ENCODE results near the gene MYO6. TPM values are rescaled to one million over a fixed set of nuclear protein-coding genes. Genes with fewer than 3 reads are reported as not detected.

MYO6 gene
- total RNA-seq, 1 donor from 2014 or later, result 0.44 TPM

DNA sequence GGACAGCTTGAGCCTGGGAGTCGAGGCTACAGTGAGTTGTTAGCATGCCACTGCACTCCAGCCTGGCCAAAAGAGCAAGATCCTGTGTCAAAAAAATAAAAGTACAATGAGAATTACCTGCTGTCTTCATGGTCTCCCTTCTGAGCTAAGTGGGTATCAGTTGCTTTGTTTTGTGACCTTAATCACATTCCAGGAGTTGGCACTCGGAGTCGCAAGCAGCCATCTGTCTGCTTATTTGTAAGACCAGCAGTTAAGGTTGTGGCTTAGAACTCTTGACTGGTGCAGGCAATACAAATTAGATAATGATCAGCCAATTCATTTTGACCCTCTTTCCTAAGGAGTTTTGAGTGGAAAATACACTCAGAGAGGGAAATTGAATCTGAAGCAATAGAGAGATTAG lies 114.0 kb downstream of the MYO6 start:
- H3K9me3 Mint-ChIP-seq, result no peaks in the 10 kb centered on the region
- H3K4me1 Mint-ChIP-seq, result no peaks in the 10 kb centered on the region
- H3K36me3 Mint-ChIP-seq (ENCODE audit: low read depth), result no peaks in the 10 kb centered on the region
- ChIA-PET CTCF (no interaction called here), POLR2A (no interaction called here)
- DNase-seq (no peak), ATAC-seq (ENCODE audit: low read depth) (no peak)
- no peak overlapping the region for H3K27ac Mint-ChIP-seq
- no peak overlapping the region for H3K4me3 Mint-ChIP-seq
- TF ChIP-seq, protein P1, sequence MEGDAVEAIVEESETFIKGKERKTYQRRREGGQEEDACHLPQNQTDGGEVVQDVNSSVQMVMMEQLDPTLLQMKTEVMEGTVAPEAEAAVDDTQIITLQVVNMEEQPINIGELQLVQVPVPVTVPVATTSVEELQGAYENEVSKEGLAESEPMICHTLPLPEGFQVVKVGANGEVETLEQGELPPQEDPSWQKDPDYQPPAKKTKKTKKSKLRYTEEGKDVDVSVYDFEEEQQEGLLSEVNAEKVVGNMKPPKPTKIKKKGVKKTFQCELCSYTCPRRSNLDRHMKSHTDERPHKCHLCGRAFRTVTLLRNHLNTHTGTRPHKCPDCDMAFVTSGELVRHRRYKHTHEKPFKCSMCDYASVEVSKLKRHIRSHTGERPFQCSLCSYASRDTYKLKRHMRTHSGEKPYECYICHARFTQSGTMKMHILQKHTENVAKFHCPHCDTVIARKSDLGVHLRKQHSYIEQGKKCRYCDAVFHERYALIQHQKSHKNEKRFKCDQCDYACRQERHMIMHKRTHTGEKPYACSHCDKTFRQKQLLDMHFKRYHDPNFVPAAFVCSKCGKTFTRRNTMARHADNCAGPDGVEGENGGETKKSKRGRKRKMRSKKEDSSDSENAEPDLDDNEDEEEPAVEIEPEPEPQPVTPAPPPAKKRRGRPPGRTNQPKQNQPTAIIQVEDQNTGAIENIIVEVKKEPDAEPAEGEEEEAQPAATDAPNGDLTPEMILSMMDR (IDR thresholded peaks at IDR 0.05), result no peak
- intact Hi-C loops (cut with micrococcal nuclease), result no loop called here
- H3K27me3 Mint-ChIP-seq, result no peaks in the 10 kb centered on the region

DNA sequence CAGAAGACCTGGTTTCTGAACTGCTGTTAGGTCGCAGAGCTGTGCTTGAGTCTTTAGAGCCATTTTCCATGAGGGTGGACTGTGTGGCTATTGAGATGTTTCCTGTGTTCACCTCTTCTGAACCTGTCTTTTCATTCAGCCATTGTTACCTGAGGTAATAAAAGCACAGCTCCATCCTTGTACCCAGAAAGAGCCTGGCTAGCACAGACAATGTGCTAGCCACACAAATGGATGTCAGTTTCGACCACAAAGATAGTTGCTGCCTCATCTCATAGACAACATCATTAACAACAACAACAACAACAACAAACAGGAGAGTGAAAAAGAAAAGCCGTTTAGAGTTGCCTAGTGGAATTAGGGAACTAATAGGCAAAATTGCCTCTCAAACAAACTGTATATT lies 114.7 kb downstream of the MYO6 start:
- Mint-ChIP-seq H3K27ac (no peak overlapping the region), H3K27me3 (no peaks in the 10 kb centered on the region), H3K4me1 (no peaks in the 10 kb centered on the region), H3K36me3 (ENCODE audit: low read depth) (no peaks in the 10 kb centered on the region), H3K4me3 (no peak overlapping the region), H3K9me3 (no peaks in the 10 kb centered on the region)
- ChIA-PET CTCF (no interaction called here), POLR2A (no interaction called here)
- intact Hi-C loops (cut with micrococcal nuclease), result no loop called here
- TF ChIP-seq, protein P1 (IDR thresholded peaks at IDR 0.05), result no peak
- DNase-seq (no peak), ATAC-seq (ENCODE audit: low read depth) (no peak)

DNA sequence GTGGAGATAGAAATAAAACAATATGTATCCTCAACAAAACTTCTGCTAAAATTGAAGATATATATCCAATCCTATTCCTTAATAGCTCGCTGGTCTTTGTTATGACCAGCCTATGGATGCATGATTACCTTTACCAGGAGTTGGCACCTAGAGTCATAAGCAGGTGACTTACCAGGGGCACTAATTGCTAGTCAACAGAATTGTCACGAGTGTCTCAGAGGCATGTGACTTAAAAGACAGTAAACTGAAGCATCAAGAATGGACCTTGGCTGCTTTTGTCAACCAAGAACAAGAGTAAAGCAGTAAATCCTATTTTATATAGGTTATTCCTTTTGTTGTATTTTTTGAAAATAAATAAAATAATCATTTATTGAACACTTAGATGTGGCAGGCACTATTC lies 115.4 kb downstream of the MYO6 start:
- H3K4me3 Mint-ChIP-seq, result no peak overlapping the region
- H3K36me3 Mint-ChIP-seq (ENCODE audit: low read depth), result no peaks in the 10 kb centered on the region
- CTCF ChIA-PET, result no interaction called here
- POLR2A ChIA-PET, result no interaction called here
- TF ChIP-seq, protein P1 (IDR thresholded peaks at IDR 0.05), result no peak
- no peak for ATAC-seq (ENCODE audit: low read depth)
- no peaks in the 10 kb centered on the region for H3K4me1 Mint-ChIP-seq
- H3K27me3 Mint-ChIP-seq, result no peaks in the 10 kb centered on the region
- no peaks in the 10 kb centered on the region for H3K9me3 Mint-ChIP-seq
- no peak overlapping the region for H3K27ac Mint-ChIP-seq
- DNase-seq, result no peak
- intact Hi-C loops (cut with micrococcal nuclease), result no loop called here

DNA sequence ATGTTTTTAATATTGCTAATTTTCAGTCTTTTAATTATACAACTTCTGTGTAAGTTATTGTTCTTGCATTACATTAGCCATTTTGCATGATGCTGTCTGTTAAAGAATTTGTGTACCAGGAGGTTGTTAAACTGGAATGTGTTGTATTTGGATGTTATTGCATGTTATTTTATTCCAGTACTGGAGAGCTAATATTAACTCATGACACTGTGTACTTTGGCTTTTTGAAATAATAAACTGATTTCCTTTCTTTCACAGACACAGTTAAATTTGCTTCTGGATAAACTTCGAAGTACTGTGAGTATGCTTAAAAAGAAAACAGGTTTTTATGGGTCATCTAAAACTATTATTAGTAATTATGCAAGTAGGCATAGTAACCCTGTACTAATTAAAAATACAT lies 121.3 kb downstream of the MYO6 start:
- no peak overlapping the region for H3K27ac Mint-ChIP-seq
- intact Hi-C loops (cut with micrococcal nuclease), result no loop called here
- H3K4me1 Mint-ChIP-seq, result no peaks in the 10 kb centered on the region
- no peaks in the 10 kb centered on the region for H3K9me3 Mint-ChIP-seq
- POLR2A ChIA-PET, result no interaction called here
- DNase-seq, result no peak
- peaks cover 2% of the 10 kb centered on the region for H3K27me3 Mint-ChIP-seq
- H3K4me3 Mint-ChIP-seq, result no peak overlapping the region
- TF ChIP-seq, protein P1 (IDR thresholded peaks at IDR 0.05), result no peak
- no peak for ATAC-seq (ENCODE audit: low read depth)
- CTCF ChIA-PET, result no interaction called here
- H3K36me3 Mint-ChIP-seq (ENCODE audit: low read depth), result no peaks in the 10 kb centered on the region

DNA sequence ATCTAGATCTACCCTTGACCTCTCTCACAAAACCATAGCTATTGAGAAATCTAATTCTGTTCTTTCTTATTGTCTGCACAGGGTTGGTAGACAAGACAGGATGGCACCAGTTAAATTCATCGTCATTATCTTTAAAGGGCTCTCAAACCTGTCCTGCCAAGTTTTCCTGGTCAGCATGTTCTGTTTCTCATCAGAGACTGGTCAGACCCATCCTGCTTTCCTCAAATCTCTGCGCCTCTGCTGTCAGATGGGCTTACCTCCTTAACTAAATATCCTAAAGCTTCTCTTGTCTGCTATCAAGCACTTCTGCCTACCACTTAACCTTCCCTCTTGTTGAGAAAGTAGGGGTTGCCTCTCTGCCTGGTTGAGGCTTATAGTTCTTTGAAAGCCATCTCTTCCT lies 125.2 kb downstream of the MYO6 start:
- POLR2A ChIA-PET, result no interaction called here
- DNase-seq (no peak), ATAC-seq (ENCODE audit: low read depth) (no peak)
- intact Hi-C loops (cut with micrococcal nuclease), result no loop called here
- H3K36me3 Mint-ChIP-seq (ENCODE audit: low read depth), result no peaks in the 10 kb centered on the region
- no peaks in the 10 kb centered on the region for H3K9me3 Mint-ChIP-seq
- no peak overlapping the region for H3K4me3 Mint-ChIP-seq
- peaks cover 2% of the 10 kb centered on the region for H3K27me3 Mint-ChIP-seq
- CTCF ChIA-PET, result no interaction called here
- no peaks in the 10 kb centered on the region for H3K4me1 Mint-ChIP-seq
- TF ChIP-seq, protein P1 (IDR thresholded peaks at IDR 0.05), result no peak
- H3K27ac Mint-ChIP-seq, result no peak overlapping the region

Measured in activated B cell treated with CpG ODN at 0.5 μM for 24 hours (primary cell).